PC-9 (cell line): Measurements from ENCODE around the gene IFI27L1. TPM values are rescaled to one million over a fixed set of nuclear protein-coding genes. Genes with fewer than 3 reads are reported as not detected.

Experiments used
- BruUV-seq: library from RNA; stranded (reverse); fragments of 400-500 nt; replicated peaks from 2 replicates; lab custom pipeline; 2021; lab: Mats Ljungman, UMichigan
- CTCF ChIA-PET: fragments of 300-600 bp; sonication (Branson Sonifier 250); formaldehyde crosslinking; loops from one replicate; lab custom pipeline; 2022; ENCODE audit warnings: antibody characterized with exemption; lab: Charles Lee
- POLR2A ChIA-PET: fragments of 300-600 bp; sonication (Branson Sonifier 250); formaldehyde crosslinking; loops from one replicate; lab custom pipeline; 2022; ENCODE audit warnings: antibody characterized with exemption; ENCODE audit not compliant: unreplicated experiment; lab: Charles Lee
- DNase-seq, 2 experiments: peaks; one replicate each; pipeline versions ENCODE4 v3.0.0 to v3.0.0-alpha.2; 2015 to 2022; ENCODE audit warnings: mixed read lengths in 1 of 2
- H2AFZ ChIP-seq: fragments of 200-600 bp; sonication (generic); 2 replicates; pipeline ENCODE4 v1.8.1; 2017; ENCODE audit warnings: antibody characterized with exemption
- H3F3A ChIP-seq: fragments of 200-600 bp; sonication (generic); 2 replicates; pipeline ENCODE4 v1.8.1; 2017; ENCODE audit warnings: antibody characterized with exemption, mild to moderate bottlenecking, low read depth; ENCODE audit not compliant: insufficient read depth
- H3K27ac ChIP-seq: fragments of 200-600 bp; sonication (generic); 2 replicates; pipeline ENCODE4 v1.6.1; 2016; ENCODE audit warnings: mixed run types
- H3K27me3 ChIP-seq: fragments of 200-600 bp; sonication (generic); 2 replicates; pipeline ENCODE4 v1.6.1; 2016; ENCODE audit warnings: low read depth, mixed run types; ENCODE audit not compliant: insufficient read depth
- H3K36me3 ChIP-seq: fragments of 200-600 bp; sonication (generic); 2 replicates; pipeline ENCODE4 v1.6.1; 2016; ENCODE audit warnings: low read depth, mixed run types
- H3K4me1 ChIP-seq: fragments of 200-600 bp; sonication (generic); replicated peaks from 2 replicates; pipeline ENCODE4 v1.6.1; 2016; ENCODE audit warnings: mixed run types; ENCODE audit not compliant: insufficient read depth
- H3K4me2 ChIP-seq: fragments of 200-600 bp; sonication (generic); 2 replicates; pipeline ENCODE4 v1.6.1; 2017; ENCODE audit warnings: mixed run types
- H3K4me3 ChIP-seq: fragments of 200-600 bp; sonication (generic); 2 replicates; pipeline ENCODE4 v1.6.1; 2016; ENCODE audit warnings: mixed run types
- H3K79me2 ChIP-seq: fragments of 200-600 bp; sonication (generic); 2 replicates; pipeline ENCODE4 v1.6.1; 2017; ENCODE audit warnings: low read depth, mixed run types
- H3K9me2 ChIP-seq: fragments of 200-600 bp; sonication (generic); 2 replicates; pipeline ENCODE4 v1.8.1; 2017; ENCODE audit warnings: mild to moderate bottlenecking; ENCODE audit not compliant: insufficient read depth
- H3K9me3 ChIP-seq: fragments of 200-600 bp; sonication (generic); 2 replicates; pipeline ENCODE4 v1.8.1; 2016; ENCODE audit warnings: low read depth; ENCODE audit not compliant: insufficient read depth
- H4K20me1 ChIP-seq: fragments of 200-600 bp; sonication (generic); 2 replicates; pipeline ENCODE4 v1.8.1; 2017; ENCODE audit not compliant: insufficient read depth
- EZH2 ChIP-seq: fragments of 200-600 bp; sonication (generic); IDR thresholded peaks from 2 replicates; pipeline ENCODE4 v1.8.0; 2017; ENCODE audit warnings: antibody characterized with exemption, low read depth
- intact Hi-C: fragments of 100-400 bp; cut with micrococcal nuclease; formaldehyde crosslinking; loops from one replicate; pipeline ENCODE4 v1.10.0; 2022; ENCODE audit not compliant: unreplicated experiment
- total RNA-seq: library from RNA; stranded (reverse); gene quantifications from 2 replicates; pipeline ENCODE4 v1.2.3, GENCODE V29; 2021
- TF ChIP-seq, protein P1 (sequence below): fragments of 200-600 bp; sonication (generic); conservative IDR thresholded peaks from 2 replicates; pipeline ENCODE4 v1.6.1; 2017; ENCODE audit warnings: mixed run types, antibody characterized with exemption, mild to moderate bottlenecking, moderate library complexity

IFI27L1 gene
- total RNA-seq, 1 experiment from 2014 or later: 9.7 TPM

DNA sequence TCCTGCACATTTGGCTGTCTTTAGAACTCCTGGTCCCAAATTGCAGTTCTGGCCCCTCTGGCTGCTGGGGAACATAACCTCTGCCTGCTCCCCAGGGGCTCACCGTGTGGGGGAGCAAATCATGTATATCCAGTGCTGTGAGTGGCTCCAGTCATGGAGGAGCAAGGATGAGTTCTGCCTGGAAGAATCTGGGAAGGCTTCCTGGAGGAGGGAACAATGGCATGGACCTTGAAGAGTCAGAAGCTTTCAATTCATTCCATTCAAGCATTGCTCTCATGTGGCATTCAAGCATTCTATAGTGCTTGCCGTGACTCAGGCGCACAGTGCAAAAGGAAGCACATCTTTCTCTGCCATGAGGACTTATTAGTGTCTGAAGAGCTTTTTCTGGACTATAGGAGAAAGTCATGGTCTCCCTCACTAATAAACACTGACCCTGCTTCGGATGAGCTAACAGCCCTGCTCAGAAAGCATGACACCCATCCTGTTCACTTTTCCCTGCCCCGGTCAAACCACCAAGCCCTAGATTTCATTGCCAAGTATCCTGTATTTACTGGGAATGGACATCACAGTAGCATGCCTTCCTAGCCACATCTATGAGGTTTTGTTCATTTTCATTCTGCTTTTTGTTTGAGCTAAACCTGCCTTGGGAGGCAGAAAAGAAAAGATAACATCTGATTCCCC, 32.9 kb downstream of the IFI27L1 start:
- intact Hi-C loops: no loop called here
- H2AFZ ChIP-seq: no peak overlapping the region
- H3K79me2 ChIP-seq: no peaks in the 10 kb centered on the region
- H3K4me2 ChIP-seq: no peak overlapping the region
- no peak overlapping the region for H3K4me3 ChIP-seq
- H3F3A ChIP-seq: no peaks in the 10 kb centered on the region
- H4K20me1 ChIP-seq: no peaks in the 10 kb centered on the region
- BruUV-seq: no TSS peak
- 0 out of 2 replicates have a peak, but pooled peaks cover 2% of the 10 kb centered on the region for H3K27me3 ChIP-seq
- DNase-seq: no peak
- H3K9me3 ChIP-seq: no peaks in the 10 kb centered on the region
- H3K36me3 ChIP-seq: no peaks in the 10 kb centered on the region
- POLR2A ChIA-PET: no interaction called here
- no peak overlapping the region for H3K27ac ChIP-seq
- CTCF ChIA-PET: no interaction called here
- no peak for TF ChIP-seq EZH2
- TF ChIP-seq, protein P1, sequence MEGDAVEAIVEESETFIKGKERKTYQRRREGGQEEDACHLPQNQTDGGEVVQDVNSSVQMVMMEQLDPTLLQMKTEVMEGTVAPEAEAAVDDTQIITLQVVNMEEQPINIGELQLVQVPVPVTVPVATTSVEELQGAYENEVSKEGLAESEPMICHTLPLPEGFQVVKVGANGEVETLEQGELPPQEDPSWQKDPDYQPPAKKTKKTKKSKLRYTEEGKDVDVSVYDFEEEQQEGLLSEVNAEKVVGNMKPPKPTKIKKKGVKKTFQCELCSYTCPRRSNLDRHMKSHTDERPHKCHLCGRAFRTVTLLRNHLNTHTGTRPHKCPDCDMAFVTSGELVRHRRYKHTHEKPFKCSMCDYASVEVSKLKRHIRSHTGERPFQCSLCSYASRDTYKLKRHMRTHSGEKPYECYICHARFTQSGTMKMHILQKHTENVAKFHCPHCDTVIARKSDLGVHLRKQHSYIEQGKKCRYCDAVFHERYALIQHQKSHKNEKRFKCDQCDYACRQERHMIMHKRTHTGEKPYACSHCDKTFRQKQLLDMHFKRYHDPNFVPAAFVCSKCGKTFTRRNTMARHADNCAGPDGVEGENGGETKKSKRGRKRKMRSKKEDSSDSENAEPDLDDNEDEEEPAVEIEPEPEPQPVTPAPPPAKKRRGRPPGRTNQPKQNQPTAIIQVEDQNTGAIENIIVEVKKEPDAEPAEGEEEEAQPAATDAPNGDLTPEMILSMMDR: no peak
- no peaks in the 10 kb centered on the region for H3K4me1 ChIP-seq
- no peaks in the 10 kb centered on the region for H3K9me2 ChIP-seq

DNA sequence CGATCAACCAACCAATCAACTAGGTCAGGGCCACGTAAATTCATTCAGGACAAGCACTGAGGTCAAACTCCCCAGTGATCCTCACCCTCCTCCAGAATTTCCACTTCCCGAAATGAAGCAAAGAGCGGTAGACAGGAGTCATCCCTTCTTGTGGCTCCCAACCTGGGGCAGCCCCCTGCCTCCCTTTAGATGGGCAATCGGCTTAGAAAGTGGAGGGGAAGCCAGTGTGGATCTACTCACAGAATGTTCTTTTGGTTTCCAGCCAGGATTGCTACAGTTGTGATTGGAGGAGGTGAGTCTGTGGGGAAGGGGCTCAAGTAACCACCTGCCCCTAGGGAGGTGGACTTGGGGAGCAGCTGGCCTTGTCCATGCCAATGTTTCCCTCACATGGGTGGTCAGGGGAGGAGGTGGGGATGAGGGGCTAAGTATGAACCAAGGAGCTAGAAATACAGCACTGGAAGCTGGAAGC, 33.5 kb downstream of the IFI27L1 start:
- Histone ChIP-seq H3F3A (no peaks in the 10 kb centered on the region), H3K4me2 (no peak overlapping the region), H3K4me1 (no peaks in the 10 kb centered on the region), H3K9me3 (no peaks in the 10 kb centered on the region), H2AFZ (no peak overlapping the region), H3K4me3 (no peak overlapping the region), H3K79me2 (no peaks in the 10 kb centered on the region), H3K27ac (no peak overlapping the region), H4K20me1 (no peaks in the 10 kb centered on the region), H3K27me3 (0 out of 2 replicates have a peak, but pooled peaks cover 2% of the 10 kb centered on the region), H3K36me3 (no peaks in the 10 kb centered on the region), H3K9me2 (no peaks in the 10 kb centered on the region)
- intact Hi-C loops: no loop called here
- POLR2A ChIA-PET: no interaction called here
- no peak for DNase-seq
- TF ChIP-seq, protein P1: no peak
- TF ChIP-seq EZH2: no peak
- BruUV-seq: no TSS peak
- CTCF ChIA-PET: no interaction called here

DNA sequence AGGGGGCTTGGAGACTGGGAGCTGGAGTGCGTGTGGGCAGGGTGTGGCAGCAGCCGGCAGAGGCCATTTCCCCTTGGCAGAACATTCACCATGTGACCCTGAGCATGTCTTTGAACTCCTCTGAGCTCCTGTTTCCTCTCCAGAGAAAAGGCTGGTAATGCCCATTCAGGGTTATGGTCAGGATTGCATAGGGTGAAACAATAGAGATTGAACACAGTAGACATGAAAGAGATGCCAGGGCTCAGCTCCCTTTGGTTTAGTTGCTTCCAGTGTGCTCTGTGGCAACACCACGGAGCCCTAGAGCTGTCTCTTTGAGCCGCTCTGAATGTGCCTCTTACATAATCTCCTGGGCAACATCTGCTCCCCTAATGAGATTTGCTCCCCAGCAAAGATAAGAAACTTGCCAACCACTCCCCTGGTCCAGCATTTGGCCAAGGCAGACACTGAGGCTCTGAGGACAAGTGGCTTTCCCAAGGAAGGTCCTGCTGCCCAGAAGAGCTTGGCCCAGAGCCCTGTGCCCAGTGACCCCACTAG, 34.0 kb downstream of the IFI27L1 start:
- POLR2A ChIA-PET: no interaction called here
- H3K27me3 ChIP-seq: 0 out of 2 replicates have a peak, but pooled peaks cover 2% of the 10 kb centered on the region
- no peaks in the 10 kb centered on the region for H3K4me1 ChIP-seq
- H4K20me1 ChIP-seq: no peaks in the 10 kb centered on the region
- no peak overlapping the region for H3K4me2 ChIP-seq
- no peak for TF ChIP-seq EZH2
- TF ChIP-seq, protein P1: no peak
- H3K36me3 ChIP-seq: no peaks in the 10 kb centered on the region
- H3K27ac ChIP-seq: no peak overlapping the region
- H3F3A ChIP-seq: no peaks in the 10 kb centered on the region
- CTCF ChIA-PET: no interaction called here
- no peak overlapping the region for H2AFZ ChIP-seq
- no peaks in the 10 kb centered on the region for H3K79me2 ChIP-seq
- H3K4me3 ChIP-seq: no peak overlapping the region
- no TSS peak for BruUV-seq
- H3K9me2 ChIP-seq: no peaks in the 10 kb centered on the region
- intact Hi-C loops: no loop called here
- DNase-seq: no peak
- no peaks in the 10 kb centered on the region for H3K9me3 ChIP-seq
